ENCODE results near the gene OR10H4.

Gene OR10H4

GRCh38 chr19:15936173-15936572, 12.6 kb upstream of the OR10H4 start:
- DNase-seq: no peak
- H3K4me1 Mint-ChIP-seq: no peaks in the 10 kb centered on the region
- no peaks in the 10 kb centered on the region for H3K36me3 Mint-ChIP-seq (ENCODE audit: low read depth)
- no peak for TF ChIP-seq CTCF (IDR thresholded peaks at IDR 0.05)
- H3K4me3 Mint-ChIP-seq: no peak overlapping the region
- H3K9me3 Mint-ChIP-seq: peaks cover 68% of the 10 kb centered on the region
- H3K27ac Mint-ChIP-seq: no peak overlapping the region
- H3K27me3 Mint-ChIP-seq (ENCODE audit: low read depth, poor library complexity): no peaks in the 10 kb centered on the region

DNA sequence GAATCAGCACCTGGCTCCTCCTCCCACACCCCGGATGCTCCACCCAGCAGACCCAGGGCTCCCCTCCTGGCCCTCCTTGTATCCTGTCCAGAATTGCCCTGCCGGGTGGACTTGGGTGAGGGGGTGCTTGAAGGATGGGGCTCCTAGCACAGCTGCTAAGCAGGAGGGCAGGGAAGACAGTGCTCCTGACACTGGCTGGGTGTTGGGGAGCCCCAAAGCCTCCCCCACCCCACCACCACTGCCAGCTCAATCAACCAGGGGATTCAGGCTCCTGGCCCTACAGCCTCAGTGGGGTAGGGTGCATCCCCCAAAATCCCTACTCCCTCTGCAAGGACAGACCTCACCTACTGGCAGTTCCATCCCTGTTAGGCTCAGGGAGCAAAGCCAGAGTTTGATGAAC, 11.9 kb upstream of the OR10H4 start:
- no peak overlapping the region for H3K4me3 Mint-ChIP-seq
- H3K36me3 Mint-ChIP-seq (ENCODE audit: low read depth): no peaks in the 10 kb centered on the region
- no peak for TF ChIP-seq CTCF (IDR thresholded peaks at IDR 0.05)
- no peak for DNase-seq
- peaks cover 74% of the 10 kb centered on the region for H3K9me3 Mint-ChIP-seq
- no peak overlapping the region for H3K27ac Mint-ChIP-seq
- no peaks in the 10 kb centered on the region for H3K27me3 Mint-ChIP-seq (ENCODE audit: low read depth, poor library complexity)
- no peaks in the 10 kb centered on the region for H3K4me1 Mint-ChIP-seq

GRCh38 chr19:15937771-15938170, 11.0 kb upstream of the OR10H4 start:
- Mint-ChIP-seq H3K27me3 (ENCODE audit: low read depth, poor library complexity) (no peaks in the 10 kb centered on the region), H3K9me3 (peaks cover 79% of the 10 kb centered on the region), H3K27ac (no peak overlapping the region), H3K36me3 (ENCODE audit: low read depth) (no peaks in the 10 kb centered on the region), H3K4me3 (no peak overlapping the region), H3K4me1 (no peaks in the 10 kb centered on the region)
- TF ChIP-seq CTCF (IDR thresholded peaks at IDR 0.05): no peak
- no peak for DNase-seq

GRCh38 chr19:15944401-15944800, 4.4 kb upstream of the OR10H4 start:
- Mint-ChIP-seq H3K9me3 (peaks cover 83% of the 10 kb centered on the region), H3K4me1 (no peaks in the 10 kb centered on the region), H3K27me3 (ENCODE audit: low read depth, poor library complexity) (peaks cover 5% of the 10 kb centered on the region), H3K4me3 (no peak overlapping the region), H3K36me3 (ENCODE audit: low read depth) (no peaks in the 10 kb centered on the region), H3K27ac (no peak overlapping the region)
- DNase-seq: no peak
- TF ChIP-seq CTCF (IDR thresholded peaks at IDR 0.05): no peak

DNA sequence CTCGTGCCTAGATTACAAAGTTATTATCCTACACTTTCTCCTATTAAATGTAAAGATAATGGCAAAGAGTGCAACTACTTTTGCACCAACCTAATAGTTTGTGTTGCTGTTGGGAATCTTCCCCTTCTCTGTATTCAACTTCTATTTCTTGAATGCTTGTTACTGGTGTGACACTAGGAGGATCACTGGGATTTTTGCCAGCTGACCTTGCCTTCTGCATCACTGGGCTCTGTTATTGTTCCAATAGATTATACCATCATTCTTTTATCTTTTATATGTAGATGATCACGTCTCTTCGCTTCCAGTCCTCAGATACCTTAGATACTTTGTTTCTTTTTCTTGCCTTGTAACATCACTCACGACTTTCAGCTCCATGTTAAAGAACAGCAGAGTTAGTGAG, 3.5 kb upstream of the OR10H4 start:
- Mint-ChIP-seq H3K4me3 (no peak overlapping the region), H3K4me1 (no peaks in the 10 kb centered on the region), H3K36me3 (ENCODE audit: low read depth) (no peaks in the 10 kb centered on the region), H3K9me3 (peaks cover 83% of the 10 kb centered on the region), H3K27ac (no peak overlapping the region), H3K27me3 (ENCODE audit: low read depth, poor library complexity) (peaks cover 6% of the 10 kb centered on the region)
- no peak for TF ChIP-seq CTCF (IDR thresholded peaks at IDR 0.05)
- DNase-seq: no peak

- Mint-ChIP-seq H3K4me3 (no peak overlapping the region), H3K27me3 (ENCODE audit: low read depth, poor library complexity) (no peaks in the 10 kb centered on the region), H3K36me3 (ENCODE audit: low read depth) (no peaks in the 10 kb centered on the region), H3K27ac (no peak overlapping the region), H3K9me3 (peaks cover 77% of the 10 kb centered on the region), H3K4me1 (no peaks in the 10 kb centered on the region)
- no peak for TF ChIP-seq CTCF (IDR thresholded peaks at IDR 0.05)
- DNase-seq: no peak
These were observed 6.0 kb downstream of the OR10H4 start for GRCh38 chr19:15954820-15955219.
